ENCODE data around the gene TJAP1.

TJAP1 gene

GRCh38 chr6:43460032-43460431 is 17.3 kb upstream of the TJAP1 start:
- Histone ChIP-seq H4K91ac (ENCODE audit: low read depth, low read length) (no peak overlapping the region), H4K12ac (ENCODE audit: low read depth, low read length) (no peak overlapping the region)

GRCh38 chr6:43461936-43462335 is 15.4 kb upstream of the TJAP1 start:
- H2BK12ac ChIP-seq (ENCODE audit: low read length): no peak overlapping the region
- H3K4me2 ChIP-seq (ENCODE audit: low read length): no peak overlapping the region
- H4K8ac ChIP-seq (ENCODE audit: low read depth, low read length): no peak overlapping the region
- H2AK5ac ChIP-seq (ENCODE audit: low read length): no peak overlapping the region
- H3K27me3 ChIP-seq (ENCODE audit: insufficient read depth, low read length): no peaks in the 10 kb centered on the region
- H3K4me3 ChIP-seq (ENCODE audit: low read depth, low read length): no peak overlapping the region
- no peak overlapping the region for H2BK5ac ChIP-seq (ENCODE audit: low read depth, low read length, poor library complexity)
- H4K91ac ChIP-seq (ENCODE audit: low read depth, low read length): no peak overlapping the region
- H2BK120ac ChIP-seq (ENCODE audit: insufficient read depth, low read length, poor library complexity): no peak overlapping the region
- H3K27ac ChIP-seq (ENCODE audit: low read depth, low read length): no peak overlapping the region
- H3K18ac ChIP-seq (ENCODE audit: low read length): no peak overlapping the region
- WGBS (ENCODE audit: extremely low coverage, insufficient coverage, insufficient read length): 100% methylated on average over 1 of the region's 5 CpGs
- H4K12ac ChIP-seq (ENCODE audit: low read depth, low read length): no peak overlapping the region
- H3K4ac ChIP-seq (ENCODE audit: low read depth, low read length): no peak overlapping the region
- no peak overlapping the region for H3K23ac ChIP-seq (ENCODE audit: low read length)
- no peak overlapping the region for H3K14ac ChIP-seq (ENCODE audit: low read length)
- H3K9me3 ChIP-seq (ENCODE audit: insufficient read depth, low read depth, low read length): peaks cover 2% of the 10 kb centered on the region
- no peaks in the 10 kb centered on the region for H3K36me3 ChIP-seq (ENCODE audit: control insufficient read depth in 1 of 2, insufficient read depth in 2 of 2, low read length in 2 of 2)
- H3K9ac ChIP-seq (ENCODE audit: low read length): no peak overlapping the region
- no peaks in the 10 kb centered on the region for H3K79me1 ChIP-seq (ENCODE audit: low read length)
- DNase-seq: no peak
- no peaks in the 10 kb centered on the region for H3K4me1 ChIP-seq (ENCODE audit: control insufficient read depth in 1 of 2, insufficient read depth in 2 of 2, low read length in 2 of 2)
- no peak overlapping the region for H2AFZ ChIP-seq (ENCODE audit: insufficient read depth, low read length, poor library complexity)
- no peaks in the 10 kb centered on the region for H3K79me2 ChIP-seq (ENCODE audit: control insufficient read depth, insufficient read depth, low read length, poor library complexity)

More at GRCh38 chr6:43460032-43460431, 17.3 kb upstream of the TJAP1 start:
- H3K4me3 ChIP-seq (ENCODE audit: low read depth, low read length): no peak overlapping the region
- no peak overlapping the region for H3K18ac ChIP-seq (ENCODE audit: low read length)
- no peak overlapping the region for H3K4ac ChIP-seq (ENCODE audit: low read depth, low read length)
- no peak overlapping the region for H2AK5ac ChIP-seq (ENCODE audit: low read length)
- no peaks in the 10 kb centered on the region for H3K79me2 ChIP-seq (ENCODE audit: control insufficient read depth, insufficient read depth, low read length, poor library complexity)
- peaks cover 3% of the 10 kb centered on the region for H3K27me3 ChIP-seq (ENCODE audit: insufficient read depth, low read length)
- peaks cover 1 to 4% of the 10 kb centered on the region in 2 experiments for H3K4me1 ChIP-seq (ENCODE audit: control insufficient read depth in 1 of 2, insufficient read depth in 2 of 2, low read length in 2 of 2)
- H3K27ac ChIP-seq (ENCODE audit: low read depth, low read length): no peak overlapping the region
- H3K23ac ChIP-seq (ENCODE audit: low read length): no peak overlapping the region
- H3K4me2 ChIP-seq (ENCODE audit: low read length): no peak overlapping the region
- no peak overlapping the region for H2BK120ac ChIP-seq (ENCODE audit: insufficient read depth, low read length, poor library complexity)
- H3K36me3 ChIP-seq (ENCODE audit: control insufficient read depth in 1 of 2, insufficient read depth in 2 of 2, low read length in 2 of 2): no peaks in the 10 kb centered on the region
- no peaks in the 10 kb centered on the region for H3K79me1 ChIP-seq (ENCODE audit: low read length)
- DNase-seq: no peak
- H3K9me3 ChIP-seq (ENCODE audit: insufficient read depth, low read depth, low read length): peaks cover 2% of the 10 kb centered on the region
- WGBS (ENCODE audit: extremely low coverage, insufficient coverage, insufficient read length): no CpG with 5 or more reads among the region's 4 CpGs
- H3K14ac ChIP-seq (ENCODE audit: low read length): no peak overlapping the region
- no peak overlapping the region for H3K9ac ChIP-seq (ENCODE audit: low read length)
- H4K8ac ChIP-seq (ENCODE audit: low read depth, low read length): no peak overlapping the region
- no peak overlapping the region for H2BK12ac ChIP-seq (ENCODE audit: low read length)
- H2BK5ac ChIP-seq (ENCODE audit: low read depth, low read length, poor library complexity): no peak overlapping the region
- no peak overlapping the region for H2AFZ ChIP-seq (ENCODE audit: insufficient read depth, low read length, poor library complexity)

GRCh38 chr6:43464337-43464736 is 13.0 kb upstream of the TJAP1 start:
- no peak overlapping the region for H2AFZ ChIP-seq (ENCODE audit: insufficient read depth, low read length, poor library complexity)
- H2AK5ac ChIP-seq (ENCODE audit: low read length): no peak overlapping the region
- no peak overlapping the region for H3K4me3 ChIP-seq (ENCODE audit: low read depth, low read length)
- H3K14ac ChIP-seq (ENCODE audit: low read length): no peak overlapping the region
- H3K4me2 ChIP-seq (ENCODE audit: low read length): no peak overlapping the region
- WGBS (ENCODE audit: extremely low coverage, insufficient coverage, insufficient read length): no CpG with 5 or more reads among the region's 8 CpGs
- no peaks in the 10 kb centered on the region for H3K79me2 ChIP-seq (ENCODE audit: control insufficient read depth, insufficient read depth, low read length, poor library complexity)
- no peak for DNase-seq
- no peaks in the 10 kb centered on the region for H3K36me3 ChIP-seq (ENCODE audit: control insufficient read depth in 1 of 2, insufficient read depth in 2 of 2, low read length in 2 of 2)
- no peak overlapping the region for H2BK12ac ChIP-seq (ENCODE audit: low read length)
- H3K4ac ChIP-seq (ENCODE audit: low read depth, low read length): no peak overlapping the region
- H3K18ac ChIP-seq (ENCODE audit: low read length): no peak overlapping the region
- H3K27ac ChIP-seq (ENCODE audit: low read depth, low read length): no peak overlapping the region
- H3K4me1 ChIP-seq (ENCODE audit: control insufficient read depth in 1 of 2, insufficient read depth in 2 of 2, low read length in 2 of 2): peaks cover under 1 to 7% of the 10 kb centered on the region in 2 experiments
- no peak overlapping the region for H4K91ac ChIP-seq (ENCODE audit: low read depth, low read length)
- no peaks in the 10 kb centered on the region for H3K79me1 ChIP-seq (ENCODE audit: low read length)
- H3K9ac ChIP-seq (ENCODE audit: low read length): no peak overlapping the region
- H2BK5ac ChIP-seq (ENCODE audit: low read depth, low read length, poor library complexity): no peak overlapping the region
- H3K27me3 ChIP-seq (ENCODE audit: insufficient read depth, low read length): no peaks in the 10 kb centered on the region
- H4K8ac ChIP-seq (ENCODE audit: low read depth, low read length): no peak overlapping the region
- H3K9me3 ChIP-seq (ENCODE audit: insufficient read depth, low read depth, low read length): peaks cover 2% of the 10 kb centered on the region
- H3K23ac ChIP-seq (ENCODE audit: low read length): no peak overlapping the region
- H2BK120ac ChIP-seq (ENCODE audit: insufficient read depth, low read length, poor library complexity): no peak overlapping the region
- H4K12ac ChIP-seq (ENCODE audit: low read depth, low read length): no peak overlapping the region

- no CpG with 5 or more reads among the region's 2 CpGs for WGBS (ENCODE audit: extremely low coverage, insufficient coverage, insufficient read length)
- H2BK5ac ChIP-seq (ENCODE audit: low read depth, low read length, poor library complexity): no peak overlapping the region
- H3K4ac ChIP-seq (ENCODE audit: low read depth, low read length): no peak overlapping the region
- peaks cover 3 to 10% of the 10 kb centered on the region in 2 experiments for H3K4me1 ChIP-seq (ENCODE audit: control insufficient read depth in 1 of 2, insufficient read depth in 2 of 2, low read length in 2 of 2)
- no peak overlapping the region for H4K91ac ChIP-seq (ENCODE audit: low read depth, low read length)
- no peak overlapping the region for H3K18ac ChIP-seq (ENCODE audit: low read length)
- no peak for DNase-seq
- no peak overlapping the region for H4K8ac ChIP-seq (ENCODE audit: low read depth, low read length)
- H3K9me3 ChIP-seq (ENCODE audit: insufficient read depth, low read depth, low read length): no peaks in the 10 kb centered on the region
- H2BK12ac ChIP-seq (ENCODE audit: low read length): no peak overlapping the region
- H3K36me3 ChIP-seq (ENCODE audit: control insufficient read depth in 1 of 2, insufficient read depth in 2 of 2, low read length in 2 of 2): no peaks in the 10 kb centered on the region
- H2BK120ac ChIP-seq (ENCODE audit: insufficient read depth, low read length, poor library complexity): no peak overlapping the region
- H2AFZ ChIP-seq (ENCODE audit: insufficient read depth, low read length, poor library complexity): no peak overlapping the region
- H3K79me1 ChIP-seq (ENCODE audit: low read length): no peaks in the 10 kb centered on the region
- H2AK5ac ChIP-seq (ENCODE audit: low read length): no peak overlapping the region
- no peak overlapping the region for H3K9ac ChIP-seq (ENCODE audit: low read length)
- H3K23ac ChIP-seq (ENCODE audit: low read length): no peak overlapping the region
- H3K4me3 ChIP-seq (ENCODE audit: low read depth, low read length): no peak overlapping the region
- H3K27me3 ChIP-seq (ENCODE audit: insufficient read depth, low read length): no peaks in the 10 kb centered on the region
- no peak overlapping the region for H3K27ac ChIP-seq (ENCODE audit: low read depth, low read length)
- no peak overlapping the region for H3K4me2 ChIP-seq (ENCODE audit: low read length)
- H4K12ac ChIP-seq (ENCODE audit: low read depth, low read length): no peak overlapping the region
- no peak overlapping the region for H3K14ac ChIP-seq (ENCODE audit: low read length)
- H3K79me2 ChIP-seq (ENCODE audit: control insufficient read depth, insufficient read depth, low read length, poor library complexity): no peaks in the 10 kb centered on the region
Measured at GRCh38 chr6:43465948-43466347, 11.4 kb upstream of the TJAP1 start.

All from trophoblast cell (in vitro differentiated cells and primary cell).